ENCODE data around the gene CYP27A1.

Gene CYP27A1

DNA sequence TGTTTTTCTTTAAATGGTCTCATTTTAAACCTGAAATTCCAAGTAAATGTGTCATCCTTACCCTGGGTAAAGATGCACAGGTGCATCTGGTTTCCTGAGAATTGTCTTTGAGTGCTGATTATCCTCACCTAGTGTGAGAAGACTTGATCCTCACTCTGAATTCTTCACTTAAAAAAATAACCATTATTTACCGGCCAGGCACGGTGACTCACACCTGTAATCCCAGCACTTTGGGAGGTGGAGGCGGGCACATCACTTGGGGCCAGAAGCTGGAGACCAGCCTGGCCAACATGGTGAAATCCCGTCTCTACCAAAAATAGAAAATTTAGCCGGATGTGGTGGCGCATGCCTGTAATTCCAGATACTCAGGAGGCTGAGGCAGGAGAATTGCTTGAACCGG lies 67.8 kb downstream of the CYP27A1 start:
- ATAC-seq = no peak
- TF ChIP-seq ARNTL (CRISPR knock-in tag; IDR thresholded peaks at IDR 0.05; ENCODE audit: borderline replicate concordance, low read depth) = no peak
- TF ChIP-seq ZFP3 (CRISPR knock-in tag; IDR thresholded peaks at IDR 0.05) = no peak
- TF ChIP-seq, protein P1, sequence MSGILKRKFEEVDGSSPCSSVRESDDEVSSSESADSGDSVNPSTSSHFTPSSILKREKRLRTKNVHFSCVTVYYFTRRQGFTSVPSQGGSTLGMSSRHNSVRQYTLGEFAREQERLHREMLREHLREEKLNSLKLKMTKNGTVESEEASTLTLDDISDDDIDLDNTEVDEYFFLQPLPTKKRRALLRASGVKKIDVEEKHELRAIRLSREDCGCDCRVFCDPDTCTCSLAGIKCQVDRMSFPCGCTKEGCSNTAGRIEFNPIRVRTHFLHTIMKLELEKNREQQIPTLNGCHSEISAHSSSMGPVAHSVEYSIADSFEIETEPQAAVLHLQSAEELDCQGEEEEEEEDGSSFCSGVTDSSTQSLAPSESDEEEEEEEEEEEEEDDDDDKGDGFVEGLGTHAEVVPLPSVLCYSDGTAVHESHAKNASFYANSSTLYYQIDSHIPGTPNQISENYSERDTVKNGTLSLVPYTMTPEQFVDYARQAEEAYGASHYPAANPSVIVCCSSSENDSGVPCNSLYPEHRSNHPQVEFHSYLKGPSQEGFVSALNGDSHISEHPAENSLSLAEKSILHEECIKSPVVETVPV (CRISPR knock-in tag; IDR thresholded peaks at IDR 0.05) = no peak
- no peak for TF ChIP-seq ZNF8 (CRISPR knock-in tag; IDR thresholded peaks at IDR 0.05)
- TF ChIP-seq CSDC2 (CRISPR knock-in tag; IDR thresholded peaks at IDR 0.05) = no peak
- TF ChIP-seq BACH2 (CRISPR knock-in tag; IDR thresholded peaks at IDR 0.05; ENCODE audit: borderline replicate concordance) = no peak
- TF ChIP-seq ZC3H10 (CRISPR knock-in tag; IDR thresholded peaks at IDR 0.05) = no peak
- no peak for TF ChIP-seq SNAI2 (CRISPR knock-in tag; IDR thresholded peaks at IDR 0.05)
- TF ChIP-seq ZNF565 (CRISPR knock-in tag; conservative IDR thresholded peaks at IDR 0.05; ENCODE audit: low read depth) = no peak
- TF ChIP-seq ISL1 (CRISPR knock-in tag; IDR thresholded peaks at IDR 0.05) = no peak
- TF ChIP-seq, protein P2, sequence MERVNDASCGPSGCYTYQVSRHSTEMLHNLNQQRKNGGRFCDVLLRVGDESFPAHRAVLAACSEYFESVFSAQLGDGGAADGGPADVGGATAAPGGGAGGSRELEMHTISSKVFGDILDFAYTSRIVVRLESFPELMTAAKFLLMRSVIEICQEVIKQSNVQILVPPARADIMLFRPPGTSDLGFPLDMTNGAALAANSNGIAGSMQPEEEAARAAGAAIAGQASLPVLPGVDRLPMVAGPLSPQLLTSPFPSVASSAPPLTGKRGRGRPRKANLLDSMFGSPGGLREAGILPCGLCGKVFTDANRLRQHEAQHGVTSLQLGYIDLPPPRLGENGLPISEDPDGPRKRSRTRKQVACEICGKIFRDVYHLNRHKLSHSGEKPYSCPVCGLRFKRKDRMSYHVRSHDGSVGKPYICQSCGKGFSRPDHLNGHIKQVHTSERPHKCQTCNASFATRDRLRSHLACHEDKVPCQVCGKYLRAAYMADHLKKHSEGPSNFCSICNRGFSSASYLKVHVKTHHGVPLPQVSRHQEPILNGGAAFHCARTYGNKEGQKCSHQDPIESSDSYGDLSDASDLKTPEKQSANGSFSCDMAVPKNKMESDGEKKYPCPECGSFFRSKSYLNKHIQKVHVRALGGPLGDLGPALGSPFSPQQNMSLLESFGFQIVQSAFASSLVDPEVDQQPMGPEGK (CRISPR knock-in tag; IDR thresholded peaks at IDR 0.05; ENCODE audit: borderline replicate concordance) = no peak
- TF ChIP-seq ZFP30 (CRISPR knock-in tag; IDR thresholded peaks at IDR 0.05) = no peak

DNA sequence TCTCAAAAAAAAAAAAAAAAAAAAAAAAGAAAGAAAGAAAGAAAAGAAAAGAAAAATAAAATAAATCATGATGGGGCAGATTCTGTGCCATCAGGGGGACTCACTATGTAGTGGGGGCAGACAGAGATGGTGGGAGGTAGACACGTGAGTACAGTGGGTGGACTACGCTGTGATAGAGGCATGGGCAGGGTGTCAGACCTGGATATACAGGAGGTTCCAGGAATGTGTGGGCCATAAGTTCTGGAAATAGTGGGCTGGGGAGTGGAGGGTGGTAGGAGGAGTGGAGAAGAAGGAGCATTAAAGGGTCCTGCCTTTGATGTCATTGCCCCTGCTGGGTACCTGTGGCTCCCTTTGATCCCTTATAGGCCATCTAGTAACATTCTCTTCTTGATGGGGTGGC lies 68.8 kb downstream of the CYP27A1 start:
- TF ChIP-seq ZNF70 (CRISPR knock-in tag; IDR thresholded peaks at IDR 0.05) (no peak), TOX (CRISPR knock-in tag; IDR thresholded peaks at IDR 0.05; ENCODE audit: borderline replicate concordance) (no peak), TCF4 (CRISPR knock-in tag; IDR thresholded peaks at IDR 0.05; ENCODE audit: borderline replicate concordance) (no peak), PPARA (CRISPR knock-in tag; IDR thresholded peaks at IDR 0.05; ENCODE audit: borderline replicate concordance) (no peak), OSR1 (CRISPR knock-in tag; IDR thresholded peaks at IDR 0.05) (no peak), ZFP3 (CRISPR knock-in tag; IDR thresholded peaks at IDR 0.05) (no peak), SNAI2 (CRISPR knock-in tag; IDR thresholded peaks at IDR 0.05) (no peak), ISL1 (CRISPR knock-in tag; IDR thresholded peaks at IDR 0.05) (no peak), GLIS3 (CRISPR knock-in tag; IDR thresholded peaks at IDR 0.05) (no peak)
- TF ChIP-seq, protein P2 (CRISPR knock-in tag; IDR thresholded peaks at IDR 0.05; ENCODE audit: borderline replicate concordance) = no peak
- TF ChIP-seq, protein P1 (CRISPR knock-in tag; IDR thresholded peaks at IDR 0.05) = no peak
- TF ChIP-seq, protein P3, sequence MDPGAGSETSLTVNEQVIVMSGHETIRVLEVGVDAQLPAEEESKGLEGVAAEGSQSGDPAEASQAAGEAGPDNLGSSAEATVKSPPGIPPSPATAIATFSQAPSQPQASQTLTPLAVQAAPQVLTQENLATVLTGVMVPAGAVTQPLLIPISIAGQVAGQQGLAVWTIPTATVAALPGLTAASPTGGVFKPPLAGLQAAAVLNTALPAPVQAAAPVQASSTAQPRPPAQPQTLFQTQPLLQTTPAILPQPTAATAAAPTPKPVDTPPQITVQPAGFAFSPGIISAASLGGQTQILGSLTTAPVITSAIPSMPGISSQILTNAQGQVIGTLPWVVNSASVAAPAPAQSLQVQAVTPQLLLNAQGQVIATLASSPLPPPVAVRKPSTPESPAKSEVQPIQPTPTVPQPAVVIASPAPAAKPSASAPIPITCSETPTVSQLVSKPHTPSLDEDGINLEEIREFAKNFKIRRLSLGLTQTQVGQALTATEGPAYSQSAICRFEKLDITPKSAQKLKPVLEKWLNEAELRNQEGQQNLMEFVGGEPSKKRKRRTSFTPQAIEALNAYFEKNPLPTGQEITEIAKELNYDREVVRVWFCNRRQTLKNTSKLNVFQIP (CRISPR knock-in tag; IDR thresholded peaks at IDR 0.05; ENCODE audit: borderline replicate concordance, low read depth) = no peak
- no peak for ATAC-seq

DNA sequence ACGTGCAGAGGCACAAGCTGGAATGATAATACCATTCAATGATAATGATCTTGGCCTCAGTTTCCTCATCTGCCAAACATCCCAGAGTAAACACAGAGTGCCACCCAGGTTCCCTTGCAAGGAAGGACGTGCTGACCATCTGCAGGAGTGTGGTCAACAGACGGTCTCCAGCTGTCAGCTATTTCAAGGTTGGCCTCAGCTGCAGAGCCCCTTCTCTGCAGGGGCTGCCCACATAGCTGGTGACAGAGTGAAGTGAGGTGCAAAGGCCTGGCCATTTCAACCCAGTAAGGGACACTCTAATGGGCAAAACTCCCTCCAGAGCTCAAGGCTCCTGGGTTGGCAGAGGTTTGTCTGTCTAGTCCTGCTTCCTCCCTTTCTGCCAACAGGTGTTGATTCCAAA lies 69.3 kb downstream of the CYP27A1 start:
- no peak for ATAC-seq
- no peak for TF ChIP-seq ZFP3 (CRISPR knock-in tag; IDR thresholded peaks at IDR 0.05)
- TF ChIP-seq, protein P3 (CRISPR knock-in tag; IDR thresholded peaks at IDR 0.05; ENCODE audit: borderline replicate concordance, low read depth) = no peak
- TF ChIP-seq SNAI2 (CRISPR knock-in tag; IDR thresholded peaks at IDR 0.05) = no peak
- no peak for TF ChIP-seq OSR1 (CRISPR knock-in tag; IDR thresholded peaks at IDR 0.05)
- TF ChIP-seq, protein P2 (CRISPR knock-in tag; IDR thresholded peaks at IDR 0.05; ENCODE audit: borderline replicate concordance) = no peak

Data from SK-N-SH treated with all-trans-retinoic acid at 6 μM for 48 hours (cell line).